Stimulated activated CD4-positive, alpha-beta T cell treated with anti-CD3 and anti-CD28 coated beads, Interleukin-12 subunit alpha, Interleukin-12 subunit beta, amount 100 ng/mL, for 24 hours (primary cell): ENCODE results near the gene TSHZ2.
"Not testable (repeated sequence)": the region's sequence is repeated elsewhere in the genome, so short reads cannot be mapped to it uniquely, and the experiment has no call there.

Source experiments
- DNase-seq, 2 experiments: peaks; one replicate each; pipeline ENCODE4 v3.0.0-alpha.2; 2020; ENCODE audit warnings: low read depth in 2 of 2

Gene TSHZ2

DNA sequence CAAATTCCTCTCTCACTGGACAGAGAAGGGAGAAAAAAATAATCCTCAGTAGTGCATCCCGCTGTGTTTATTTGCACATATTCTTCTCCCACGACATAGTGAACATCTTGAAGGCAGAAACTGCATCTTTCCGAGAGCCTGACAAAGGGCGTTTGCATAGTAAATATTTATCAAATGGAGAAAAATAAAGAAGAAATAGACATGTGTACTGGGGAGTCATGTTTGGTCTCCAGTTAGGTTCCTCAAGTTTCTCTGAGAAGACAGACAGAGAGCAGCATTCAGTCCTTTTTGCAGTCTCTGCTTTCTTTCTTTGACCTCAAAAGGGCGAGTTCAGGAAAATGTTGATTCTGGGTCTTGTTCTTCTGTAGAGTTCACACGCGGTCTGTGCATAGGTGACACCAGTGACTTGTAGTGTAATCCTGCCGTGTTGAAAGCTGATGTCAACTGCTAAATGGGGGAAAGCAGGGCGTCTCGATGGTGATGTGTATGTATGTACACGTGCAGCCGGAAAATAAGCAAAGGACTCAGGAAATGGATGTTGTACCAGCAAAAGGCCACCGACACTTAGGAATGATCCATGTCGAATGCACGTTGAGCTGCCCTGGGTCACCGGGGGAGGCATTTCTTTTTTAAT, 335.9 kb downstream of the TSHZ2 start:
- no peak for DNase-seq

DNA sequence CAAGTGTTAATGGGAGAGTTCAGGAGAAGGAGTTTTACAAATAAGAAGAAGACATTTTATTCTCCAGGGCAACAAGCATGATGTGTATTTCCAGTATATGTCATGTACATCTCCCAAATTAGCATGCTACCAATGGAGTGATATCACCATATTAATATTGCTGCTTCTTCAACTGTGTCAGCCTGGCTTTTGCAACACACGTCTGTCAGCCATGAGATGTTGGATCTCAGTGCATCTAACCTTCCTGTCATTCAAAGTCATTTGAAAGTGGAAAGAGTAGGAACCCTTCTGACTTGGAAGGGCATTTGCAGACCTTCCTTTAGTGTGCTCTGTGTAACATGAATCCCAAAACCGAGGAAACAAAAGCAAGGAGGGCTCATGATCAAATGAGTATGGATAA, 337.4 kb downstream of the TSHZ2 start:
- DNase-seq: no peak

DNA sequence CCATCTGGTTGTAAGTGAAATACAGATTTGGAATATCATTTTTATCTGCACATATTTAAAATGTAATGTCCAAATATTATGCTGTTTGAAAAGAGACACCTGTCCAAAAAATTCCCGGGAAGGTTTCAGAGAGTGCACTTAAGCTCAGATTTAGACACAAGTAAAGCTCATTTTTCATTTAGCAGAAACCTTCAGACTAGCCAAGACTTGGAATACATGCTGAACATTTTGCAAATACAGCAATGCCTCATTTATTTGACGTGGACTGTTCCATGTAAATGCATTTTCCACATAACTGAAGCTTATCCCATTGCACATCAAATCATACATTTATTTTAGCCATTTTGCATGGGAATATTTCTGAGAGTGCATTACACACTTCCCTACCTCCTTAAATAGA, 340.8 kb downstream of the TSHZ2 start:
- DNase-seq: no peak

DNA sequence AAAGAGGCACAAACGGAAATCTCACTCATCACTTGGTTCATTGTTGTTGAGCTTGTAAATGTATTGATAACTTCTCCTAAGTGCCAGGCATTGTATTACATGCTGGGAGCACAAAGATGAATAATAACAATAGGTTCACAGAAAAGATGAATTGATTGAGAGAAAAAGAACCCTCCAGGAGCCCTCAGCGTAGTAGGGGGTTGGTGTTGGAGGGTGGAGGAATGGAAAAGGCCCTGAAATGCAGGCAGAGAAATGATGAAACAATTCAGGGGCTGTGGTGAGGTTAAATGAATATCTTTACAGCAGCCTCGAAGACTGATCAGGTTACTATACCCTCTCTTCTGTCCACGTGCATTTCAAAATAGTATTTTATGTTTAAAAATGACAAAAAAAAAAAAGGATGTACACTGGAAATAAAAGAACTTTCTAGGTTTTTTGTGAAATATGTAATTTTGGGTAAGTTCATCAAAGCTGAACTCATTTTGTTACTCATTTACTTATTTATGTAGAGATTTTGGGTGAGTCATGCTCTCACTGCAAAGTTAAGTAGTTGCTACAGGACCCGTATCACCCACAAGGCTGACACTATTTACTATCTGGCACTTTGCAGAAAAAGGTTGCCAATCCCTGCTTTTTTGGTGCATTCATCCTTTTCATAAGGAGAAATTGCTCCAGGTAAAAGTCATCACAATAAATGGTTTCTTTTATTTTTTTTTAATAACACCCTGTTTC, 344.2 kb downstream of the TSHZ2 start:
- DNase-seq: no peak

DNA sequence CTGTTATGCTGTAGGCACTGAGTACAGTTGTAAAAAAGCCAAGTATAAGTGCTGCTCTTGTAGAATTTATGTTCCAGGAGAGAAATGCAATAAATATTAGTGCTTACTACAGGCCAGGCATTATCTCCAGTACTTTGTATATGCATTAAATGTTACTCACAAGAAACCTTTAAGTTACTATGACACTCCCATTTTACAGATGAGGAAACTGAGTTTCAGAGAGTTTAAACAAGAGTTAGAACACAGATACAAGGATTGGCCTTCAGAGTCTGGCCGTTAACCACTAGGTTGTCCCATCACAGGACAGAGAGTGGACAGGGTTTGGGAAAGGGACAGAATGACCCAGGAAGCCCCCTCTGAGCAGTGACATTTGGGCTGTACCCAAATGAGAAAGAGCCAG, 347.0 kb downstream of the TSHZ2 start:
- no peak for DNase-seq

DNA sequence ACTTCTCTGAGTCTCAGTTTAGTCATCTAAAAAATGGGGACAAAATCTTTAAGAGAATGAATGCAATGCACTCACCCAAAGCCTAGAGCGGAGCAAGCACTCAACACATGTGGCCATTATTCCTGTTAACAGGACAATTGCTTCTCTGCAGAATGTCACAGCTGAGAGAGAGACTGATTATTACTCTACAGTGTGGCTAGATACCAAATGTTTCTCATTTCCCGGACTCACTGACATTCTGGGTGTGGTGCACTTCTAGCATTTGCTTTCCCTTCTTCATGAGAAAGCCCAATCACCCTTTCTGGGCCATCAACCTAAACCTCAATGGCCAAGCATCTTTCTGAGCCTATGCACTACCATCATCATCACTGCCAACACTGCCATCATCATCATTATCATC, 347.6 kb downstream of the TSHZ2 start:
- DNase-seq: no peak

DNA sequence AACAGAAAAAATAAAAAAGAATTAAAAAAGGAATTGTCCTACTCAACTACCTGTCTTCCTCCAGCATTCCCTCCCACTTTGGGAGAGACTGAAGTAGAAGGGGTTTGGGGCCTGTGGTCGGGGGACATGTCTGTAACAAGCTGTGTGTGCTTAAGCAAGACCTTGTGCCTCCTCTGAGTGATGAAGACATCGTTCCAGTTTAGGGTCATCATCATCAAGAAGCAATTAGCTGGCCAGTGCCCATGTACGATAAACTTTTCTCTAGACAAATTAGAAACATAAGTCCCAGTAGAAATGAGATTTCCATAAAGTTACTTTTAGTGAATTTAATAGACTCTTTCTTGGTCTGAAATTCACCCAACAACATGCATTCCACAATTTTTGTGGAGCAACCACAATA, 348.5 kb downstream of the TSHZ2 start:
- no peak for DNase-seq

DNA sequence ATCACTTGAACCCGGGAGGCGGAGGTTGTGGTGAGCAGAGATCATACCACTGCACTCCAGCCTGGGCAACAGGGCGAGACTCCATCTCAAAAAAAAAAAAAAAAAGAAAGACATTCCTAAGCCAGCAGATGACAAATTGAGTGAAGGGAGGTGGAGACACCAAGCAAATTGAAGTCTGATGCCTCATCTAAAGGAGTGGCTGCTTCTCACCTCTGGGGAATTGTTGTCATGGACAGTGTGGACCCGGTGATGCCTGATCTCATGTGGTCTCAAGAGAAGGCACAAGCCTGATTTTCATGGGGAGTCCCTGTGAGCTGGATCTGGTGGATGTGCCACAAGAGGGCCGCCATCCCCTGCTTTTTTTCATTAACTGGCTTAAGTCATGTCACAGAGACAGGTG, 349.4 kb downstream of the TSHZ2 start:
- no peak for DNase-seq

DNA sequence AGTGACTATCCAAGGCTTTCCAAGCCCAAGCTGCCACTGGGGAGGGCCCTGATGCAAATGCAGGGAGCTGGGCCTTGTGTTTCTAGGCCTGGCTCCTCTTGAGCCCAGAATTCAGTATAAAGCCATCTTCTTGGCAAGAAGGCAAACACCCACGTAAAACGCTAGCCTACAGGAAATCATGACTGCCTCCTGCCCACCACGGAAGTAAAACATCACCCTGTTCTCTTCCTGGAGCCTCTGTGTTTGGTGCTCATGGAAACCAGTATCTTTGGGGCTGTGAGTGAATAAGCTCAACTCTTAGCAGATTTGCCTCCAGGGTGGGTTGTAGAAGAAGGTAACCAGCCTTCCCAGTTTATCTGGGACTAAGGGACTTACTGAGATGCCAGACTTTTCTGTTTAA, 350.5 kb downstream of the TSHZ2 start:
- DNase-seq: peak in 1 of 2 experiments; percentile 11

DNA sequence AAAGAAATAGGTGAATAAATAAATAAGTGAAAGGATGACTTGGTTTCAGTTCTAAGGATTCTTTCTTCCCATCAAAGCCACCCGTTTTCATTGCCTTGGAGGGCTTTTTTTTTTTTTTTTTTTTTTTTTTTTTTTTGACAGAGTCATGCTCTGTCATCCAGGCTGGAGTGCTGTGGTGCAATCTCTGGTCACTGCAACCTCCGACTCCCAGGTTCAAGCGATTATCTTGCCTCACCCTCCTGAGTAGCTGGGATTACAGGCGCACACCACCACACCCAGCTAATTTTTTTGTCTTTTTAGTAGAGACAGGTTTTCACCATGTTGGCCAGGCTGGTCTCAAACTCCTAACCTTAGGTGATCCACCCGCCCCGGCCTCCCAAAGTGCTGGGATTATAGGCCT, 351.3 kb downstream of the TSHZ2 start:
- DNase-seq: not testable (repeated sequence)

DNA sequence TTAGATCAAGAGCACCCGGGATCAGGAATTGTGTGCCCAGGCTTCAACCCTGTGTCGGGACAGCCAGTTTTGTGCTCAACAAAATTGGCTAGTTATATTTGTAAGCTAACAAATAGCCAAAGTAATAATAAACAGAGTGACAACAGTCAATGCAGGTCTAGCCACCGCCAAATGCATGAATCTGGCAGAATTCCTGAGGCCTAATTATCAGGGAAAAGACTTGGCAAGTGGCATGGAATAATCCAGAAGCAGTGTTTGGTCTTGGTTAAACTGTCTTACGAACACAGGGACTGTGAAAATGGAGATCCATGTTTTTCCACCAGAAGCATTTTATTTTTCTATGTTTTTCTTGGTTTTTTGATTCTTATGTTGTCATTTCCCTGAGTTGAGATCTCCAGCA, 352.7 kb downstream of the TSHZ2 start:
- DNase-seq: no peak

DNA sequence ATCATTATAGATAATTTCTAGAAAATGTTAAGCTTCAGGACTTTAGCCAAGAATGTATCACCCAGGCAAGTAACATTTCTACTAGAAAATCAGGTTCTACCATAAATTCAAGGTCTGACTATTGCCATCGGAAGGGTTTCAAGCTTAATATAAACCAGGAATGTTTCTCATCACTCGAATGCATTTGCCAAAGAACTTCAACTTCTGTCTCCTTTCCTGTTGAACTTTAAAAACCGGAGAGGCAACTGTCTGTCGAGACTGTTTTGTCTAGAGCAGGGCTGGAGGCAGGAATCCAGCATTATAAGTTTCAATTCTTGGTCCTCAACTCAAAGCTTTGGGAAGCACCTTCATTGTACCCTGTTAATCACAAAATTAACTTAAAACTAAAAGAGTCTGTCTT, 356.8 kb downstream of the TSHZ2 start:
- no peak for DNase-seq

DNA sequence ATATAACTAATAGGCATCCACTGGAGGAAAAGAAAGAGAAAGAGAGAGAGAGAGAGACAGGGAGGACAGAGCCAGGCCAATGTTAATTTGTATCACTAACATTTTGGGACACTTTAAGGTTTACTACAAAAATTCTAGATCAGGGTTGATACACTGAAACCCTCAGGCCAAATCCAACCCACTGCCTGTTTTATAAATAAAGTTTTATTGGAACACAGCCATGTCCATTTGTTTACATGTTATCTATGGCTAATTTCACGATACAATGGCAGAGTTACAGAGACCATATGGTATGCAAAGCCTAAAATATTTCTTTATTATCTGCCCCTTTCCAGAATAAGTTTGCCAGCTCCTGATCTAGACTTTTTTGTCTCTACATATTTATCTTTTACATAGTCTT, 357.6 kb downstream of the TSHZ2 start:
- no peak for DNase-seq

DNA sequence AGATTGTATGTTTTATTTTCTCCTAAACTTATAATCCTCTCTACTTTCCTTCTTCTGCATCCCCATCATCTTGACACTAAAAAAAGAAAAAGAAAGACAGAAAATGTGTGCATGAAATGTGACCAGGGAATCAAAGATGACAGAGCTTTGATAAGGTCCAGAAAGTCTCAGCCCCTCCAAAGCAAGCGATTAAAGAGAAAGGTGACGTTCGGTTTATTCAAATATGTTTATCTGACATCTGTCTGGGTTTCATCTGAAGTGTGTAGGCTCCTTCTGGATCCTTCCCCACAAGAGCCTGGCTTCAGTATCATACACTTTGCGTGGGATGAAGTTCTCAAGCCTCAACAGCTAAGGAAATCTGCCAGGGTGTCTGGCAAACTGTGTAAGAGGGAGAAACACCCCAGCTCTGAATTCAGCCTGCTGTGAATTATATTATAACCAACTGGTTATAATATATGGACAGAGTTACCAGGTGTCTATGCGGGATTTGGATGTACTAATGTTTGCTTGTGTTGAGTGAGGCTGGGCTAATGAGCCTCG, 358.5 kb downstream of the TSHZ2 start:
- no peak for DNase-seq

DNA sequence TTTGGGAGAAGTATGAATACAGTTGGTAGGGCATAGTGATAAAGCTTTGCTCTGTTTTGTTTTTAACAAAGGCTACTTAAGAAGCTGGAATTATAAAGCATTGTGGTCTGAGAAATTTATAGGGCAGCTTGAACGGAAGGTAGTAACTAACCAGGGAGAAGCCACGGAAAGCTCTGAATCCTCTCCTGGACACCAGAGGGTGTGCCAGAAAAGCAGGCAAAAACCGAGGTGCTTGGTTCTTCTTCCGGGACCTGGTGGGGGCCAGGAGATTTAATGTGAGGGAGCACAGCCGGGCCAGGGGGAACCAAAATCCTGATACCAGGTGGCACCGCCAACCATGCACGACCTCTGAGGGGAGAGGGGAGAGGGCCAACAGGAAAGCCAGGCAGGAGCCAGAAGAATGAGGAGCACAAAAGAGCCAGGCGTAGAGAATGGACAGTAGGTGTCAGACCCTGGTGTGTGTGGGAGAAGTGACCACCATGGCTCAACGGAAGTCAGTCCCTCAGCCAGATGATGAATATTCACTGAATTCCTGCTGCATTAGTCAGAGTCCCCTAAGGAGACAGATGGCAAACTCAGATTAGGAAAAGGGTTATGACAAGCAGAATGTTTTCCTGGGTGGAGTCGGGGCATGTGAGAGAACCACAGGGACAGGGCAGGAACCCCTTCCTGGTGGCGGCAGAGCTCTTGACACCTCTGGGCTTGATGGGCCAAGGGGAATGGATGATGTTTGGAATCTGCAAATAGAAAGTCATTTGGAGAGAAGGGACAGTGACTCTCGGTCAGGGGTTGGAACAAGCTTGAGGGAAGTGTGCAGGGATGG, 359.2 kb downstream of the TSHZ2 start:
- no peak for DNase-seq

DNA sequence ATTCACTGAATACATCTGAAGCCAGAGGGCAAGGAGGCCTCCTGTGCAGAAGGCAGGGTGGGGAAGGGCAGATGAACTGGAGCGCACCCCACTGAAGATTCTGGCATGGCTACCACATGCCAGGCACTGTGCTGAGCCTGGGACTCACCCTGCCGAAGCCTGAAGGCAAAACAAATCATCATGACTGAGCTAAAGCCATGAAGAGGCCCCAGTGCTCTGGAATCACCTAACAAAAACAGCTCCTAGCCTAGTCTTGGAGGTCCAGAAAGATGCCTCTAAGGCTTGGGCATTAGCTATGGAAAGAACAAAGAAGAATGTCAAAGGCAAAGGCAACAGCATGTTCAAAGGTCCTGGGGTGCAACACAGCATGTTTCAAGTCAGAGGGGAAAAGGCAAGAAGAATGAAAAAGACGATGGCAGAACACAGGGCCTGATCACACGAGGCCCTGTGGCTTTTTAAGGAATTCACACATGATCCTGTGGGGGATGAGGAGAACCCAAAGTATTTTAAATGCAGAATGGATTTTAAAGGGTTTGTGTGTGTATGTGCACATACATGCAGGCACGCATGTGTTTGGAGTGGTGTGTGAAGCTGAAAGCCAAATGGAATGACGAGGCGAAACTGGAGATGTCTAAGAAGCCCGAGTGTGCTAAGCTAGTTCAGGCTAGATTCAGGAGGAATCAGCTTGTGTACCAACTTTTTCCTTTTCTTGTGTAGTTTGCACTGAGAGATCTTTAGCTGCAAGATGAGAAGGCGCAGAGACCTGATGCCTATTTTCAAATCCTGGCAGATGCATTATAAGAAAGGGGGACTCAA, 360.1 kb downstream of the TSHZ2 start:
- DNase-seq: no peak

DNA sequence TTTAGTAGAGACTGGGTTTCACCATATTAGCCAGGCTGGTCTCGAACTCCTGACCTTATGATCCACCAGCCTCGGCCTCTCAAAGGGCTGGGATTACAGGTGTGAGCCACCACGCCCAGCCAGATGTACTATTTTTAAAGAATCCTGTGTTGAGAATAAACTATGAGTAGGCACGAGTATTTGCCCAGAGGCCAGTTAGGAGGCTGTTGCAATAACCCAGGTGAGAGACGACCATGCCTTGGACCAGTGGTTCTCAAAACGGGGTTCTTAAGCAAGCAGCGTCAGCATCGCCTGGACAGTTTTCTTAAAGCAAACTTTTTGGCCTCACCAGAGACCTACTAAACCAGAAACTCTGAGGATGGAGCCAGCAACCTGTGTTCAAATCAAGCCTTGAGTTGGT, 362.7 kb downstream of the TSHZ2 start:
- DNase-seq: no peak

DNA sequence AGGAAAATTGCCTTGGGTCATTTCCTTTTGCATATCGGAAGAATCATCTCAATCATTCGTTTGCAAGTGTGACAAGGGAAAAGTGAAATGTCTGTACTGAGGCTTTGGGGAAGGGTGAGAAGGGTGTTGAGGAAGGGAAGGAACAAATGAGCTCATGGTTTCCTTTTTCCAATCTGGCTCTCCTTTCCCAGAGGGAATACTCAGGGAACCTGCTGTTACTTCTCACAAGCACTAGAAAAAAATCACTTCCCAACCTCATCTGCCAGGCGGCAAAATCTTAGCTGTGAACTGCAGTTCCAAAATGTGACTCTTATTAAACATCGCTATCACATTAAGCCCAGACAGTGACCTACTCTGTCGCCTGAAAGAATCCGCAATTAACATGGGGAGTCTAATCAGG, 363.4 kb downstream of the TSHZ2 start:
- DNase-seq: no peak

DNA sequence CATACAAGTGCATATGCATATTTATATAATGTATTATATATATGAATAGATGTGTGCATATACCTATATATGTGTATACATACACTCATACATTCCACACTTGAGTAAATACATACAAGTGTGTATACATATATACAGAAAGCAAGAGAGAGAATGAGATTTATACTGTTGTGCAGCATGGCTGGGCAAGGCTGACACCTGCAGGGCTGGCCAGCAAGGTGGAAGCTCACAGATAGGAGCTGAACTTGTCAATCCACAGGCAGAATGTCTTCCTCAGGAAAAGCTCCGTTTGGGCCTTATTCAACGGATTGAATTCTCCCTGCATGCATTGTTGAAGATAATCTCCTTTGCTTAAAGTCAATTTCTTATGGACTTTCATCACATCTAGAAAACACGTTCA, 364.7 kb downstream of the TSHZ2 start:
- DNase-seq: no peak

DNA sequence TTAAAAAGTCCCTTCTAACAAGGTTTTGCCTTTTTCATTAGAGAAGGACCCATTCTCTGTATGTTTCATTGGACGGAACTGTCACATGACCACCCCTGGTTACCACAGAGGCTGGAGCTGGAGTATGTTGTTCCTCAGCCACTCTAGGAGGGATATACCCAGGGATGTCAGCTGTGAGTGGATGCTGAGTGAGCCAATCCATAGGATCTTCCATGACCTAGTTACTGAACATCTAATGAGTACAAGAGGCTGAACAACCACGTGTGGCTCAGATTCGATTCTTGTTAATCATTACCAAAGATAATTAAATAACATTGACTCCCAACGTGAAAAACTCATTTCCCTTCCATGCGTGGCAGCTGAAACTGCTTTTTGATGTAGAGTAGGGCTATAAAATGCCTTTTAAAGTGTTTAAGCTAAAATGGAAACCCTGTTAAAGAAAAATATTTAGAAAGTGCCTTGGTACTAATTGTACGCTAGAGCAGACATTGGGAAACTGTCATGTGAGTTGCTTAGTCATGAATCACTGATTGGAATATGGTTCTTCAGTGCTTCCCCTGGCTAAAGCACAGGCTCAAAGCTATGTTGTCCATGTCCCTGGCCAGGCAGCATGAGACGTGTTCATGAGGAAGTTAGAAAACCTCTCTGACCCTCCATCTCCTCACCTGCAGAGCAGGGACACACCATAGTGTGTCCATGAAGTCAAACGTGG, 365.4 kb downstream of the TSHZ2 start:
- no peak for DNase-seq

DNA sequence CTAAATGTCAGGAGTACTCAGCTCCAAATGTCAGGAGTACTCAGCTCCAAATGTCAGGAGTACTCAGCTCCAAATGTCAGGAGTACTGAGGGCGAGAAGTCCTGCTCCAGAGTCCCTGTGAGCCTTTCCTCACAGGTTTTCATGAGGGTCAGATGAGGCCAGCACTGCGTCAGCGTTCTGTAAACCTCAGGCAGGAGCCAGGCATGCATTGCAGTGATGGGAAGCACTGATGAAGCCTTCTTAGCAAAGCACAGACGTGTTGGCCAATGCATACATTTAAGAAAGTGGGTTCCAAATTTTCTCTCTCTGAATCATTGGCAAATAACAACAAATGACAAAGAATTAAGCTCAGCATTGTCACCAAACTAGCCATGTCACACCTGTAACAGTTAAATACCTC, 366.6 kb downstream of the TSHZ2 start:
- DNase-seq: no peak
